Endothelial cell (in vitro differentiated cells): Measurements from ENCODE around the gene UPF2. TPM values are rescaled to one million over a fixed set of nuclear protein-coding genes. Genes with fewer than 3 reads are reported as not detected.

Source experiments
- DNase-seq: peaks from one replicate; pipeline ENCODE4 v3.0.0; 2021; ENCODE audit warnings: low spot score
- H3K27ac Mint-ChIP-seq: one replicate; pipeline ENCODE4 v1.8.0; 2021; ENCODE audit warnings: mixed read lengths, inconsistent platforms; ENCODE audit not compliant: unreplicated experiment
- H3K27me3 Mint-ChIP-seq: one replicate; pipeline ENCODE4 v1.8.0; 2021; ENCODE audit warnings: mild to moderate bottlenecking, moderate library complexity, mixed read lengths, inconsistent platforms; ENCODE audit not compliant: unreplicated experiment
- H3K36me3 Mint-ChIP-seq: one replicate; pipeline ENCODE4 v1.8.0; 2021; ENCODE audit warnings: mild to moderate bottlenecking, low read depth, mixed read lengths, inconsistent platforms; ENCODE audit not compliant: unreplicated experiment
- H3K4me1 Mint-ChIP-seq: one replicate; pipeline ENCODE4 v1.8.0; 2021; ENCODE audit warnings: mild to moderate bottlenecking, mixed read lengths, inconsistent platforms; ENCODE audit not compliant: unreplicated experiment
- H3K4me3 Mint-ChIP-seq: one replicate; pipeline ENCODE4 v1.8.0; 2021; ENCODE audit warnings: mild to moderate bottlenecking, mixed read lengths, inconsistent platforms; ENCODE audit not compliant: unreplicated experiment
- H3K9me3 Mint-ChIP-seq: one replicate; pipeline ENCODE4 v1.8.0; 2021; ENCODE audit warnings: mixed read lengths, inconsistent platforms; ENCODE audit not compliant: unreplicated experiment
- long read RNA-seq: library from polyadenylated mRNA; unstranded; transcript quantifications from one replicate; pipeline ENCODE4 v2.0.0, GENCODE V29; 2020; ENCODE audit not compliant: unreplicated experiment
- total RNA-seq: library from RNA; stranded (reverse); fragmentation: NEBNext Ultra II Directional; extraction: Animal tissue kit (Norgen Biotek cat#: 25700); gene quantifications from one replicate; pipeline ENCODE4 v1.2.1, GENCODE V29; 2021; ENCODE audit not compliant: unreplicated experiment
- TF ChIP-seq, protein P1 (sequence below): fragments of 200-600 bp; sonication (generic); IDR thresholded peaks from one replicate; pipeline ENCODE4 v1.5.0; 2021; ENCODE audit warnings: antibody characterized with exemption; ENCODE audit not compliant: unreplicated experiment

The UPF2 gene, protein sequence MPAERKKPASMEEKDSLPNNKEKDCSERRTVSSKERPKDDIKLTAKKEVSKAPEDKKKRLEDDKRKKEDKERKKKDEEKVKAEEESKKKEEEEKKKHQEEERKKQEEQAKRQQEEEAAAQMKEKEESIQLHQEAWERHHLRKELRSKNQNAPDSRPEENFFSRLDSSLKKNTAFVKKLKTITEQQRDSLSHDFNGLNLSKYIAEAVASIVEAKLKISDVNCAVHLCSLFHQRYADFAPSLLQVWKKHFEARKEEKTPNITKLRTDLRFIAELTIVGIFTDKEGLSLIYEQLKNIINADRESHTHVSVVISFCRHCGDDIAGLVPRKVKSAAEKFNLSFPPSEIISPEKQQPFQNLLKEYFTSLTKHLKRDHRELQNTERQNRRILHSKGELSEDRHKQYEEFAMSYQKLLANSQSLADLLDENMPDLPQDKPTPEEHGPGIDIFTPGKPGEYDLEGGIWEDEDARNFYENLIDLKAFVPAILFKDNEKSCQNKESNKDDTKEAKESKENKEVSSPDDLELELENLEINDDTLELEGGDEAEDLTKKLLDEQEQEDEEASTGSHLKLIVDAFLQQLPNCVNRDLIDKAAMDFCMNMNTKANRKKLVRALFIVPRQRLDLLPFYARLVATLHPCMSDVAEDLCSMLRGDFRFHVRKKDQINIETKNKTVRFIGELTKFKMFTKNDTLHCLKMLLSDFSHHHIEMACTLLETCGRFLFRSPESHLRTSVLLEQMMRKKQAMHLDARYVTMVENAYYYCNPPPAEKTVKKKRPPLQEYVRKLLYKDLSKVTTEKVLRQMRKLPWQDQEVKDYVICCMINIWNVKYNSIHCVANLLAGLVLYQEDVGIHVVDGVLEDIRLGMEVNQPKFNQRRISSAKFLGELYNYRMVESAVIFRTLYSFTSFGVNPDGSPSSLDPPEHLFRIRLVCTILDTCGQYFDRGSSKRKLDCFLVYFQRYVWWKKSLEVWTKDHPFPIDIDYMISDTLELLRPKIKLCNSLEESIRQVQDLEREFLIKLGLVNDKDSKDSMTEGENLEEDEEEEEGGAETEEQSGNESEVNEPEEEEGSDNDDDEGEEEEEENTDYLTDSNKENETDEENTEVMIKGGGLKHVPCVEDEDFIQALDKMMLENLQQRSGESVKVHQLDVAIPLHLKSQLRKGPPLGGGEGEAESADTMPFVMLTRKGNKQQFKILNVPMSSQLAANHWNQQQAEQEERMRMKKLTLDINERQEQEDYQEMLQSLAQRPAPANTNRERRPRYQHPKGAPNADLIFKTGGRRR
- 21.9 TPM for total RNA-seq
- long read RNA-seq, partial matches to known transcripts, result 4 of 5 reads
- long read RNA-seq, other reads (novel, unspliced or antisense), result 1 of 5 reads

DNA sequence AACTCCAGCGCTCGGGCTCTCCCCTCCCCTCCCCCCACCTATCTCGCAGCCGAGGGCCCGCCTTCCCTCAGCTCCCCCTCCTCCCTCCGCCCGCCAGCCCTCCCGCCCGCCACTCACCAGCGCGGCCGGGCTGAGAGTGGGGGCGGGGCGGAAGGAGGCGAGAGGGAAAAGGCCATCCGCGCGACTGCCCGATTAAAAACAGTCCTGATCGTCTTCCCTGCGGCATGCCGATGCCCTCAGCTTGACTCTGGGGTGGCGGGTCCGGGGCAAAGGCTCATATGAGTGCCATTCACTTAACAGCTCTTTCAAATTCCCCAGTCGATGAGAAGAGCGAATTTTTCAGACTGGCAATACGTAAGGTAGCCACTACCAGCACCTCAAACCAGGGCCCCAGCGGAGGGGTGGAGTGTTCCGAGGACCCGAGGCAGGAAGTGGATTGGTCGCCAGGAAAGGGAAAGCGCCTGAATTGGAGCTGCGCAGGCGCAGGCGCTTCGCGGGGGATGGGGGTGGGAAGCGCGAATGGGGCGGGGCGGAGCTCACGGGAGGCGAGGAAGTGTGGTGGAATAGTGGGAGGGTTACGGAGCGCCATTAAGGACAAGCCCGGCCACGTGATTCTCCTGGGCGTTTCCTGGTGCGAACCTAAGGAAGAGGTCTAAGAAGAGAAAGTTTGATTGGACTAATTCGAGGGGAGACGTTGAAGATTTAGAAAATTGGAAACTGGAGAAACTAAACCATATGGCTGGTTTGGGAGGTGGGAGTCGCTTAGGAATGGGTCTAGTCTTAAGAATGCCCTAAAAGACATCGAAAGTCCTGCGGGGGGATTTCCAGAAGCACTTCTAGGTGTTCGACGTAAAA lies at the start of gene UPF2:
Gene UPF2, minus strand, starts transcription at position 13 of the 855 bp plus-strand sequence. CDS start 7,386 bp downstream, outside the sequence.
- H3K4me1 Mint-ChIP-seq, result peaks cover 13% of the 10 kb centered on the region
- peak within 1 kb of the TSS; percentile 100 for H3K27ac Mint-ChIP-seq
- peaks cover 10% of the 10 kb centered on the region for H3K27me3 Mint-ChIP-seq
- peak; percentile 97 for DNase-seq
- peak within 1 kb of the TSS; percentile 97 for H3K4me3 Mint-ChIP-seq
- H3K9me3 Mint-ChIP-seq, result no peaks in the 10 kb centered on the region
- TF ChIP-seq, protein P1, sequence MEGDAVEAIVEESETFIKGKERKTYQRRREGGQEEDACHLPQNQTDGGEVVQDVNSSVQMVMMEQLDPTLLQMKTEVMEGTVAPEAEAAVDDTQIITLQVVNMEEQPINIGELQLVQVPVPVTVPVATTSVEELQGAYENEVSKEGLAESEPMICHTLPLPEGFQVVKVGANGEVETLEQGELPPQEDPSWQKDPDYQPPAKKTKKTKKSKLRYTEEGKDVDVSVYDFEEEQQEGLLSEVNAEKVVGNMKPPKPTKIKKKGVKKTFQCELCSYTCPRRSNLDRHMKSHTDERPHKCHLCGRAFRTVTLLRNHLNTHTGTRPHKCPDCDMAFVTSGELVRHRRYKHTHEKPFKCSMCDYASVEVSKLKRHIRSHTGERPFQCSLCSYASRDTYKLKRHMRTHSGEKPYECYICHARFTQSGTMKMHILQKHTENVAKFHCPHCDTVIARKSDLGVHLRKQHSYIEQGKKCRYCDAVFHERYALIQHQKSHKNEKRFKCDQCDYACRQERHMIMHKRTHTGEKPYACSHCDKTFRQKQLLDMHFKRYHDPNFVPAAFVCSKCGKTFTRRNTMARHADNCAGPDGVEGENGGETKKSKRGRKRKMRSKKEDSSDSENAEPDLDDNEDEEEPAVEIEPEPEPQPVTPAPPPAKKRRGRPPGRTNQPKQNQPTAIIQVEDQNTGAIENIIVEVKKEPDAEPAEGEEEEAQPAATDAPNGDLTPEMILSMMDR, result no peak
- peaks cover 6% of the 10 kb centered on the region for H3K36me3 Mint-ChIP-seq

DNA sequence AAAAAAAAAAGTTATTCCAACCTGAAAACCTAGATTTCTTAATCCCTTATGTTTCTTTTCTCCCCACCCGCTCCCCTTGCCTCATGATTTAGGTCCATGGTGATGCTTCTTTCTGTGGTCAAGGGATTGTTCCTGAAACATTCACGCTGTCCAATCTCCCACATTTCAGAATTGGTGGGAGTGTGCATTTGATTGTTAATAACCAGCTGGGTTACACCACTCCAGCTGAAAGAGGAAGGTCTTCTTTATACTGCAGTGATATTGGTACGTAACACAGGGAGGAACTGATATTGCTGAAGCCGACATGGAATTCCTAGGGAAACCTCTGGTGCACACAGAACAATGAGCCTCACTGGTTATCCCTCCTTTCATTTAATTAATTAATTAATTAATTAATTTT lies 48.8 kb upstream of the UPF2 start:
- H3K27me3 Mint-ChIP-seq, result no peaks in the 10 kb centered on the region
- no peak overlapping the region for H3K4me3 Mint-ChIP-seq
- DNase-seq, result no peak
- TF ChIP-seq, protein P1, result no peak
- H3K9me3 Mint-ChIP-seq, result no peaks in the 10 kb centered on the region
- peaks cover 45% of the 10 kb centered on the region for H3K36me3 Mint-ChIP-seq
- no peak overlapping the region for H3K27ac Mint-ChIP-seq
- H3K4me1 Mint-ChIP-seq, result no peaks in the 10 kb centered on the region

DNA sequence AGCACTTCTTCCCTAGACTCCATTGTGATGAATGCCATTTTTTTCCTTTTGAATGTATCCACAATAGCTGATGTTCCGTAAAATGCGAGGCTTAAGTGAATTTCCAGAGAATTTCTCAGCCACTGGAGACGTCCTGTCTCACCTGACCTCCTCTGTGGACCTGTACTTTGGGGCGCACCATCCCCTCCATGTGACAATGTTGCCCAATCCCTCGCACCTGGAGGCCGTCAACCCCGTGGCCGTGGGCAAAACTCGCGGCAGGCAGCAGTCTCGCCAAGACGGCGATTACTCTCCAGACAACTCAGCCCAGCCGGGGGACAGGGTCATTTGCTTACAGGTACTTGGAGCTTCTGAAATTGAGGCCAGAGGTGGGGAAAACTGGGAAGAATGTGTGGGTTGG lies 46.3 kb upstream of the UPF2 start:
- DNase-seq, result no peak
- Mint-ChIP-seq H3K36me3 (peaks cover 46% of the 10 kb centered on the region), H3K27ac (peak overlapping the region; percentile 30), H3K27me3 (no peaks in the 10 kb centered on the region), H3K4me3 (peak overlapping the region; percentile 34), H3K9me3 (no peaks in the 10 kb centered on the region), H3K4me1 (no peaks in the 10 kb centered on the region)
- TF ChIP-seq, protein P1, result no peak

DNA sequence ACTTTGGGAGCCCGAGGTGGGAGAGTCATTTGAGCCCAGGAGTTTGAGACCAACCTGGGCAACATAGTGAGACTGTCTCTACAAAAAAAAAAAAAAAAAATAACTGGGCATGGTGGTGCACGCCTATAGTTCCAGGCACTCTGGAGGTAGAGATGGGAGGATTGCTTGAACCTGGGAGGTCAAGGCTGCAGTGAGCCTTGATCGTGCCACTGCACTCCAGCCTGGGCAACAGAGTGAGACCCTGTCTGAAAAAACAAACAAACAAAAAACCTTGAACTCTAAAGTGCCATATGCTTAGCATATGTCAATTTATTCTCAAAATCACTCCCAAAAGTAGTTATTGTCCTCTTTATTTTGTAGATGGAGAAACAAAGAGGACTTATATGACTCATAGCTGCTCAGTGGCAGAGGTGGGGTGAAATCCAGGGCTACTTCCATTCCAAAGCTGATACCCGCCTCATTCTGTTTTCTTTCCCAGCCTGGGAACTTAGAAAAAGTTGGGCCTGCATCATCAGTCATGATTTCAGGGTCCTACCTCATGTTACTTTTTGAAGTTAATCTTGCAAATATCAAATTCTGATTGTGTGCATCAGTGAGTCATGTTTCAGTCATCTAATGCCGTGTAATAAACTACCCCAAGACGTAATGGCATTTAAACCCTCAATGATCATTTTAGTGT lies 39.4 kb upstream of the UPF2 start:
- TF ChIP-seq, protein P1, result no peak
- Mint-ChIP-seq H3K4me1 (no peaks in the 10 kb centered on the region), H3K9me3 (no peaks in the 10 kb centered on the region), H3K4me3 (no peak overlapping the region), H3K27ac (no peak overlapping the region), H3K36me3 (peaks cover 16% of the 10 kb centered on the region), H3K27me3 (no peaks in the 10 kb centered on the region)
- DNase-seq, result no peak
